ENCODE measurements around the gene ADA. TPM values are rescaled to one million over a fixed set of nuclear protein-coding genes. Genes with fewer than 3 reads are reported as not detected.

The ADA gene
- total RNA-seq, 1 donor from 2014 or later, result 177 TPM

DNA sequence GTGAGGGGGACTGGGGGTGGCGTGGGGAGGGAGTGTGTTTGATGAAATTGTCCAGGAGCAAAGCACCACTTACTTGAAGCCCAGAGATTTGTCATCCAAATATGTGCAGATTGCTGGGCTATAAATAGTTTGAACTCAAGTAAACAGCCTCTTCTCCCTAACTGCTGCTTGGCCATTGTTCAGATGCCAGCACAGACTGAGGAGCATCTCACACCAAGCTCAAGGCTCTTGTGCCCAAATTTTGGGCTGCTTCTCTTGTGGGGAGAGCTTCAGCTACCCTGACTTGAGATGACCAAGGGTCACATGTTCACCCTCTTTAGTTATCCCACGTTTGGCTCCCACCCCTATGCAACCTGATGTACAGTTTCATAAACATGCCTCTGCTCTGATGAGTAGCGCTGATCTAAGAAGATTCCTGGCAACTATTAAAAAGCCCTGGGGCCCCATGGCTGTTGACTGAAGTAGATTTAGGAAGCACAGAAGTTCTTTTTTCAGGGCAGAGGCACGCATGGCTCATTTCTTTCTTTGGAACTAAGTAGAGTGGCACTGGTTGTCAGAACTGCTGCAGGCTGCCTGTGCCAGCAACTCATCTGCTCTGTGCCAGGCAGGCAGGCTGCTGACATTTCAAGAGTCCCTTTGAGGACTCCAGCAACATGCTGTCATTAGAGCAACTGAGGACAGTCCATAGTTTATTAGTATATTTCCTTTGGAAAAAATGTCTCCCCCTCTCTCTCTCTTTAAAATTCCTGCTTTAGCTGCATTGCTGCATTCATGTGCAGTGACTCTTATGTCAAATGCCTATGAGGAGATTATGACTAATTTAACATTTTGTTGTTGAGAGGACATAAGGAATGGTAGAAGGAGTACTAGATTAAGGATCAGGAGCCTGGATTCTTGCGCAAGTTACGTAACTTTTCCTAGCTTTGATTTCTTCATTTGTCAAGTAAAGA, 78.7 kb downstream of the ADA start:
- TF ChIP-seq CTCF (IDR thresholded peaks at IDR 0.05), result no peak
- Mint-ChIP-seq H3K27me3 (ENCODE audit: unreplicated experiment) (no peaks in the 10 kb centered on the region), H3K36me3 (ENCODE audit: unreplicated experiment) (no peaks in the 10 kb centered on the region), H3K4me1 (ENCODE audit: unreplicated experiment) (peaks cover 48% of the 10 kb centered on the region), H3K27ac (ENCODE audit: unreplicated experiment) (peak overlapping the region; percentile 92), H3K9me3 (ENCODE audit: unreplicated experiment) (no peaks in the 10 kb centered on the region), H3K4me3 (ENCODE audit: unreplicated experiment) (peak overlapping the region; percentile 30)
- DNase-seq (ENCODE audit: extremely low spot score, unreplicated experiment), result no peak

DNA sequence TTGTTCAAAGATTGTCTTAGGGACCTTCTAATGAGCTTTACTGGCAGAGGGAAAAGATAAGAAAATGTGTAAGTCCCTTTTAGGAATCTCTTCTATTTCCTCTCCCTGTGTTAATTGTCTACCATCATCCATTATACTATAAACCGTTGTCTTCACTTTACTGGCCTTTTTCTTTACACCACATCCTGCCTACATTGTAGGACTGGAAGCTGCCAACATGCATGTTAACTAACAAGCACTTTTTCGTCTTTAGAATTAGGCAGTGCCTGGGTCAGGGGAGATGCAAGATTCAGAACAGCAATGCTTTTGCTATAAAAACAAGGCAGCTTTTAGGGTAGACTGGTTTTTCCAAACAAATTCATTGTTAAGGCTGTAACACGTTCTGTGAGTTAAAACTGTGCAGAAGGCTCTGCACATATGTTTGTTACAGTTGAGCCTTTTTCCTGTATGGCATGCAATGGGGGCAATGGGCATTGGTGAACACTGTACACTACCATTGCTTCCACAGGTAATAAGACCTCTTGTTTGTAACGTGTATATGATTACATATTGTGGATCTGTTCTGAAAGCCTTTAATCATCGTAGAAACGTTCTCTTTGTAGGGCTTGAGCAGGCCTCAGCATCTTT, 80.0 kb downstream of the ADA start:
- Mint-ChIP-seq H3K27ac (ENCODE audit: unreplicated experiment) (no peak overlapping the region), H3K27me3 (ENCODE audit: unreplicated experiment) (no peaks in the 10 kb centered on the region), H3K36me3 (ENCODE audit: unreplicated experiment) (no peaks in the 10 kb centered on the region), H3K4me3 (ENCODE audit: unreplicated experiment) (no peak overlapping the region), H3K4me1 (ENCODE audit: unreplicated experiment) (peaks cover 38% of the 10 kb centered on the region), H3K9me3 (ENCODE audit: unreplicated experiment) (no peaks in the 10 kb centered on the region)
- no peak for TF ChIP-seq CTCF (IDR thresholded peaks at IDR 0.05)
- DNase-seq (ENCODE audit: extremely low spot score, unreplicated experiment), result no peak

DNA sequence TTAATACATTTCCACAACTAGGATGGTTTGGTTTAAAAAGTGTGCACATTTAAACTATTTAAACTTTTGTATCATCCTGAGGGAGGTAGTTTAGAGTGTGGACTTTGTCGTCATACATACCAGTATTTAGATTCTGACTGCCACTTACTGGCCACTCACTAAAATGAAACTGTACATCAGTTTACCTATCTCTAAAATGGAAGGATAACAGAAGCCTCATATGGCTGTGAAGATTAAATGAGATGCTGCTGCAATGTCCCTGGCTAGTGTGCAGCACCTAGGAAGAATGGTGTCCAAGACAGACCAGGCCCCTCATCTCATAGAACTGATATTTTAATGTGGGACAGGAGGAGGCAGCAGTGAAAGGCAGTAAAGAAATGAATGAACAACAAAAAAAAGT, 81.1 kb downstream of the ADA start:
- no peak overlapping the region for H3K4me3 Mint-ChIP-seq (ENCODE audit: unreplicated experiment)
- peaks cover 33% of the 10 kb centered on the region for H3K4me1 Mint-ChIP-seq (ENCODE audit: unreplicated experiment)
- no peaks in the 10 kb centered on the region for H3K9me3 Mint-ChIP-seq (ENCODE audit: unreplicated experiment)
- H3K27me3 Mint-ChIP-seq (ENCODE audit: unreplicated experiment), result no peaks in the 10 kb centered on the region
- no peak for DNase-seq (ENCODE audit: extremely low spot score, unreplicated experiment)
- H3K36me3 Mint-ChIP-seq (ENCODE audit: unreplicated experiment), result no peaks in the 10 kb centered on the region
- no peak overlapping the region for H3K27ac Mint-ChIP-seq (ENCODE audit: unreplicated experiment)
- TF ChIP-seq CTCF (IDR thresholded peaks at IDR 0.05), result no peak

Other genes starting within 250 kb of the ADA start
- 18.9 and 20.8 TPM in 2 replicates for gene TTPAL, start 175.8 kb downstream of the ADA start, total RNA-seq
- gene SERINC3, start 129.6 kb downstream of the ADA start, total RNA-seq, result 121 and 125 TPM in 2 replicates
- gene PKIG, start 69.1 kb downstream of the ADA start, total RNA-seq, result 26.0 and 29.5 TPM in 2 replicates
- gene CCN5, start 63.7 kb upstream of the ADA start, total RNA-seq, result 18.2 and 24.0 TPM in 2 replicates
- 17.5 and 21.5 TPM in 2 replicates for gene KCNK15, start 94.2 kb upstream of the ADA start, total RNA-seq
- gene RIMS4, start 158.8 kb upstream of the ADA start, total RNA-seq, result 0.73 and 0.75 TPM in 2 replicates
- gene YWHAB, start 234.0 kb upstream of the ADA start, total RNA-seq, result 203 and 205 TPM in 2 replicates